ENCODE results near the gene MARCHF9. TPM values are rescaled to one million over a fixed set of nuclear protein-coding genes. Genes with fewer than 3 reads are reported as not detected.

Gene MARCHF9
- total RNA-seq, 1 experiment from 2014 or later, result 21.8 TPM

- no peaks in the 10 kb centered on the region; the same call in 1 of the 2 replicates for H3K79me2 ChIP-seq (ENCODE audit: insufficient read depth, low read length)
- H3K9me3 ChIP-seq (ENCODE audit: control insufficient read depth in 1 of 2, insufficient read depth in 1 of 2, low read depth in 1 of 2, low read length in 2 of 2), result no peaks in the 10 kb centered on the region
- peak overlapping the region; percentile 79 for H2AFZ ChIP-seq (ENCODE audit: low read depth, low read length, poor library complexity, severe bottlenecking)
- H3K4me2 ChIP-seq (ENCODE audit: low read length), result peak overlapping the region; percentile 100
- TF ChIP-seq ELF1 (IDR thresholded peaks at IDR 0.05; ENCODE audit: borderline replicate concordance, low read depth), result no peak
- no peak for TF ChIP-seq ATF3 (IDR thresholded peaks at IDR 0.05)
- peak; percentile 4 for TF ChIP-seq YY1 (IDR thresholded peaks at IDR 0.05; ENCODE audit: extremely low read depth, insufficient replicate concordance, low read depth, low read length)
- TF ChIP-seq EZH2 (IDR thresholded peaks at IDR 0.05), result no peak
- no peak for TF ChIP-seq CBX3 (IDR thresholded peaks at IDR 0.05; ENCODE audit: low read depth)
- TF ChIP-seq POLR2AphosphoS5 (IDR thresholded peaks at IDR 0.05; ENCODE audit: low read depth, low read length), result peak; percentile 77
- TF ChIP-seq ZFX (IDR thresholded peaks at IDR 0.05), result no peak
- TF ChIP-seq FOSL1 (IDR thresholded peaks at IDR 0.05; ENCODE audit: low read depth), result no peak
- TF ChIP-seq SIN3A (IDR thresholded peaks at IDR 0.05; ENCODE audit: low read depth), result no peak
- TF ChIP-seq REST (IDR thresholded peaks at IDR 0.05; ENCODE audit: low read depth), result no peak
- no peak for TF ChIP-seq ZNF274 (IDR thresholded peaks at IDR 0.05; ENCODE audit: low read depth, low read length)
- peak overlapping the region; percentile 72 to 81 for H3K4me3 ChIP-seq (replicated peaks in 1 of 2; ENCODE audit: low read depth in 1 of 2, low read length in 2 of 2)
- ChIA-PET POLR2A (interaction anchor here (0.7 to 0.9 kb wide), 2 partner anchors 20 to 177 kb away, joined by 3 to 4 read pairs; partner anchors contain the start of genes ATP23 and TSPAN31), RAD21 (ENCODE audit: low non-redundant PET in 1 of 2, low total read pairs in 2 of 2, uncharacterized antibody in 2 of 2, unreplicated experiment in 2 of 2) (no interaction called here), CTCF (interaction anchor here (4.0 kb wide), 1 partner anchor 8 kb away, joined by 51 read pairs; no protein-coding TSS in a partner anchor)
- no peaks in the 10 kb centered on the region for H3K9me2 ChIP-seq (ENCODE audit: insufficient read depth)
- ATAC-seq (peak; percentile 33), DNase-seq (ENCODE audit: low read depth, low spot score) (no peak)
- peak overlapping the region; percentile 73 for H3K27ac ChIP-seq (ENCODE audit: low read depth, low read length)
- no peaks in the 10 kb centered on the region for H4K20me1 ChIP-seq (ENCODE audit: insufficient read depth)
- peak overlapping the region; percentile 81 for H3K9ac ChIP-seq (ENCODE audit: low read length)
- H3K4me1 ChIP-seq (ENCODE audit: control insufficient read depth in 1 of 2, insufficient read depth in 2 of 2, low read length in 2 of 2), result peaks cover 11 to 40% of the 10 kb centered on the region in 2 experiments
- no peaks in the 10 kb centered on the region for H3K27me3 ChIP-seq (ENCODE audit: insufficient read depth, low read length)
- BruUV-seq (replicated peaks), result no TSS peak
- H3K36me3 ChIP-seq (ENCODE audit: control insufficient read depth in 1 of 2, insufficient read depth in 2 of 2, low read length in 2 of 2), result peaks cover 10 to 15% of the 10 kb centered on the region in 2 experiments; a peak in 3 of 4 replicates
- intact Hi-C loops (cut with micrococcal nuclease), result no loop called here
These were observed 9.7 kb downstream of the MARCHF9 start for GRCh38 chr12:57764662-57765002.

All from HCT116 (cell line).